Neural progenitor cell (in vitro differentiated cells): Measurements from ENCODE around the gene ASPDH. TPM values are rescaled to one million over a fixed set of nuclear protein-coding genes. Genes with fewer than 3 reads are reported as not detected.

ENCODE experiments used
- DNase-seq: peaks from one replicate; pipeline ENCODE4 v3.0.0-alpha.2; 2016; ENCODE audit warnings: low spot score
- H2AFZ ChIP-seq: fragments of 200-600 bp; sonication (generic); replicated peaks from 2 replicates; pipeline ENCODE4 v1.6.1; 2016; ENCODE audit warnings: antibody characterized with exemption
- H3F3A ChIP-seq: fragments of 200-600 bp; sonication (generic); 2 replicates; pipeline ENCODE4 v1.6.1; 2016; ENCODE audit warnings: antibody characterized with exemption, low read depth
- H3K27ac ChIP-seq: fragments of 200-600 bp; sonication (generic); 2 replicates; pipeline ENCODE4 v1.5.1; 2016; ENCODE audit warnings: mild to moderate bottlenecking
- H3K27me3 ChIP-seq: fragments of 200-600 bp; sonication (generic); 2 replicates; pipeline ENCODE4 v1.6.1; 2016; ENCODE audit warnings: mild to moderate bottlenecking, moderate library complexity
- H3K36me3 ChIP-seq: fragments of 200-600 bp; sonication (generic); 2 replicates; pipeline ENCODE4 v1.5.1; 2016
- H3K4me1 ChIP-seq: fragments of 200-600 bp; sonication (generic); 2 replicates; pipeline ENCODE4 v1.6.1; 2016; ENCODE audit warnings: mixed run types
- H3K4me2 ChIP-seq: fragments of 200-600 bp; sonication (generic); 2 replicates; pipeline ENCODE4 v1.6.1; 2016
- H3K4me3 ChIP-seq: fragments of 200-600 bp; sonication (generic); 2 replicates; pipeline ENCODE4 v1.5.1; 2016
- H3K79me2 ChIP-seq: fragments of 200-600 bp; sonication (generic); 2 replicates; pipeline ENCODE4 v1.6.1; 2016; ENCODE audit warnings: low read depth
- H3K9ac ChIP-seq: fragments of 200-600 bp; sonication (generic); 2 replicates; pipeline ENCODE4 v1.6.1; 2016
- H3K9me3 ChIP-seq: fragments of 200-600 bp; sonication (generic); 2 replicates; pipeline ENCODE4 v1.5.1; 2016; ENCODE audit warnings: low read depth
- H4K20me1 ChIP-seq: fragments of 200-600 bp; sonication (generic); 2 replicates; pipeline ENCODE4 v1.6.1; 2016; ENCODE audit warnings: low read depth
- H3K27ac Mint-ChIP-seq: 3 replicates; pipeline ENCODE4 v1.8.0; 2021; ENCODE audit warnings: mixed read lengths
- H3K27me3 Mint-ChIP-seq: 2 replicates; pipeline ENCODE4 v1.8.0; 2022; ENCODE audit warnings: low read depth, mild to moderate bottlenecking, inconsistent platforms, moderate library complexity, mixed read lengths; ENCODE audit not compliant: insufficient read depth
- H3K36me3 Mint-ChIP-seq: 3 replicates; pipeline ENCODE4 v1.8.0; 2021; ENCODE audit warnings: mixed read lengths
- H3K4me1 Mint-ChIP-seq: 3 replicates; pipeline ENCODE4 v1.8.0; 2021; ENCODE audit warnings: mixed read lengths
- H3K4me3 Mint-ChIP-seq: 3 replicates; pipeline ENCODE4 v1.8.0; 2021; ENCODE audit warnings: mild to moderate bottlenecking, moderate library complexity, mixed read lengths
- H3K9me3 Mint-ChIP-seq: 3 replicates; pipeline ENCODE4 v1.8.0; 2020; ENCODE audit warnings: mixed read lengths
- EZH2 ChIP-seq: fragments of 200-600 bp; sonication (generic); IDR thresholded peaks from 2 replicates; pipeline ENCODE4 v1.6.1; 2017; ENCODE audit warnings: antibody characterized with exemption, mild to moderate bottlenecking, moderate library complexity
- EZH2phosphoT487 ChIP-seq: fragments of 200-600 bp; sonication (generic); IDR thresholded peaks from 2 replicates; pipeline ENCODE4 v1.6.1; 2017; ENCODE audit warnings: antibody characterized with exemption
- total RNA-seq: library from RNA; depleted of rRNA; stranded (reverse); fragments of >200 nt; gene quantifications from 2 replicates; pipeline ENCODE4 v1.2.3, GENCODE V29; 2015; ENCODE audit warnings: low replicate concordance
- TF ChIP-seq, protein P1 (sequence below): fragments of 200-600 bp; sonication (generic); IDR thresholded peaks from 2 replicates; pipeline ENCODE4 v1.5.1; 2017; ENCODE audit warnings: antibody characterized with exemption, mild to moderate bottlenecking

ASPDH gene
- total RNA-seq, 1 donor from 2014 or later: not detected

DNA sequence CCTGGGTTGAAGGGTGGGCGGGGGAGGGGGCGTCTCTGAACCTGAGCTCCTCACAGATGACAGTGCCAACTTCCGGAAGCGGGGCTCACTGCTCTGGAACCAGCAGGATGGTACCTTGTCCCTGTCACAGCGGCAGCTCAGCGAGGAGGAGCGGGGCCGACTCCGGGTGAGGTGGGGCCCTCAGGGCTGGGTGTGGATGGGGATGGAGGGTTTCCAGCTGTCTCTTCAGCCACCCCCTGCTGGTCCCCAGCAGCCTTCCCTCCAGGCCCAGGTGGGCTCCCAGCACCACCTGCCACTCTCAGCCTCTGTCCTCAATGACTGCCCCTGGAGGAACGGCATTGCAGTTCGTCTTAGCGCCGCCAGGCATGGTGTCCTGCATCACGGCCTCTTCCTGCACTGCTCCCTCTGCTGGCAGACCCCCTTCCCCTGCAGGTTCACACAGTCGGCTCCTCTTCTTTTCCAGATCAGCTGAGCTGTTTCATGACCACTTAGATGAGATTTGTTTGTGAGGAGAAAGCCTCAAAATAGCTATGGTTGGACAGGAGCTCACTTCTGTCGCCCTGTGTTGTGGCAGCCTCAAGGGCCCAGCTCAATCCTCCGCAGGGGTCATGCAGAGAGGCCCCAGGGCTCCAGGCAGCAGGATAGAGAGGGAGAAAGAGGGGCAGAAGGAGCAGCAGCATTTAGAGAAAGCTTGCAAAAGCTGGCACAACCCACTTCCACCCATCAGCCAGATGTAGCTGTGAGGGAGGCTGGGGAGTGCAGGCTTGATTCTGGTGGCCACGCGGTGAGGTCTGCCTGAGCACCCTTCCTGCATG lies 34.6 kb downstream of the ASPDH start:
- Histone ChIP-seq H3F3A (peaks cover 18% of the 10 kb centered on the region), H3K9me3 (no peaks in the 10 kb centered on the region), H3K9ac (no peak overlapping the region), H3K27me3 (no peaks in the 10 kb centered on the region), H4K20me1 (peaks cover 14% of the 10 kb centered on the region), H3K4me3 (no peak overlapping the region), H2AFZ (no peak overlapping the region), H3K36me3 (no peaks in the 10 kb centered on the region), H3K4me1 (peaks cover 4% of the 10 kb centered on the region), H3K27ac (no peak overlapping the region), H3K4me2 (no peak overlapping the region), H3K79me2 (peaks cover 32% of the 10 kb centered on the region)
- H3K27ac Mint-ChIP-seq: no peak overlapping the region
- peaks cover 12% of the 10 kb centered on the region for H3K4me1 Mint-ChIP-seq
- peaks cover 23% of the 10 kb centered on the region for H3K36me3 Mint-ChIP-seq
- TF ChIP-seq EZH2: no peak
- no peak for TF ChIP-seq EZH2phosphoT487
- TF ChIP-seq, protein P1, sequence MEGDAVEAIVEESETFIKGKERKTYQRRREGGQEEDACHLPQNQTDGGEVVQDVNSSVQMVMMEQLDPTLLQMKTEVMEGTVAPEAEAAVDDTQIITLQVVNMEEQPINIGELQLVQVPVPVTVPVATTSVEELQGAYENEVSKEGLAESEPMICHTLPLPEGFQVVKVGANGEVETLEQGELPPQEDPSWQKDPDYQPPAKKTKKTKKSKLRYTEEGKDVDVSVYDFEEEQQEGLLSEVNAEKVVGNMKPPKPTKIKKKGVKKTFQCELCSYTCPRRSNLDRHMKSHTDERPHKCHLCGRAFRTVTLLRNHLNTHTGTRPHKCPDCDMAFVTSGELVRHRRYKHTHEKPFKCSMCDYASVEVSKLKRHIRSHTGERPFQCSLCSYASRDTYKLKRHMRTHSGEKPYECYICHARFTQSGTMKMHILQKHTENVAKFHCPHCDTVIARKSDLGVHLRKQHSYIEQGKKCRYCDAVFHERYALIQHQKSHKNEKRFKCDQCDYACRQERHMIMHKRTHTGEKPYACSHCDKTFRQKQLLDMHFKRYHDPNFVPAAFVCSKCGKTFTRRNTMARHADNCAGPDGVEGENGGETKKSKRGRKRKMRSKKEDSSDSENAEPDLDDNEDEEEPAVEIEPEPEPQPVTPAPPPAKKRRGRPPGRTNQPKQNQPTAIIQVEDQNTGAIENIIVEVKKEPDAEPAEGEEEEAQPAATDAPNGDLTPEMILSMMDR: peak; percentile 53
- H3K27me3 Mint-ChIP-seq: peaks cover 9% of the 10 kb centered on the region
- peaks cover 19% of the 10 kb centered on the region for H3K9me3 Mint-ChIP-seq
- DNase-seq: peak; percentile 59
- peak overlapping the region; percentile 74 for H3K4me3 Mint-ChIP-seq

DNA sequence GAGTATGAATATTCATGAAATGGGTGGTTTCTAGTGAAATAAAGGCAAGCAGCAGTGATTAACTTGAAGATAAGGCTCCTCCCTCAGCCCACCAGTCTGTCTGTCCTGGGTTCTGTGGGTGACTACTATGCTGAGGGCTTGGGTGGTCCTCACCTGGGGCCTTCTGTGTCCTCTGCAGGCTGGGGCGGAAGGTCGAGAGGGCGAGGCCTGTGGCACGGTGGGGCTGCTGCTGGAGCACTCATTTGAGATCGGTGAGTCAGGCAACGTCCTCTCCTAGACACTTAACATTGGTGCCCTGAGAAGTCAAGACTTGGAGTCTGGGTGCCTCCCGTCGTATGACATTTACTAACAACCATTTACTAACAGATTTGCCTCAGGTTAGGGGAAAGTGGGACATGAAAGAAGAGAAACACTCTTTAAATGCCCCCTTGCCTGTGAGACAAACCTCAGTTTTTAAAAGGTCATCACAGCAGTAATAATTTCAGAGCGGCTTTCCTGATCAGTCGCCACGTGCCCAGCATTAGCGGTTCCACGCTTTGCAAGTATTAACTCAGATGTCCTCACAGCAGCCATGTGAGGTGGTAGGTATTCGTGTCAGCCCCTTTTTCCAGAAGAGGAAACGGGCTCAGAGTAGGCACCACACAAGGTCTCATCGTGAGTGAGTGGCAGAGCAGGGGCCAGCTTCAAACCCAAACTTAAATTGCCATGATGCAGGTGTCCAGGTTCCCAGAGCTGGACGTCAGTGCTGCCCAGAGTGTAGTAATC lies 35.8 kb downstream of the ASPDH start:
- H3F3A ChIP-seq: peaks cover 18% of the 10 kb centered on the region
- peaks cover 14% of the 10 kb centered on the region for H4K20me1 ChIP-seq
- H3K27ac Mint-ChIP-seq: no peak overlapping the region
- peaks cover 17% of the 10 kb centered on the region for H3K36me3 Mint-ChIP-seq
- H3K4me2 ChIP-seq: peak overlapping the region; percentile 84
- peaks cover 12% of the 10 kb centered on the region for H3K4me1 Mint-ChIP-seq
- no peak overlapping the region for H3K27ac ChIP-seq
- H3K79me2 ChIP-seq: peaks cover 32% of the 10 kb centered on the region
- H3K4me3 ChIP-seq: peak overlapping the region; percentile 69
- H2AFZ ChIP-seq: no peak overlapping the region
- H3K27me3 Mint-ChIP-seq: peaks cover 9% of the 10 kb centered on the region
- no peak overlapping the region for H3K9ac ChIP-seq
- no peaks in the 10 kb centered on the region for H3K9me3 ChIP-seq
- H3K36me3 ChIP-seq: no peaks in the 10 kb centered on the region
- TF ChIP-seq, protein P1: no peak
- no peak for TF ChIP-seq EZH2
- TF ChIP-seq EZH2phosphoT487: no peak
- no peak for DNase-seq
- H3K4me3 Mint-ChIP-seq: peak overlapping the region; percentile 98
- no peaks in the 10 kb centered on the region for H3K27me3 ChIP-seq
- H3K4me1 ChIP-seq: peaks cover 4% of the 10 kb centered on the region
- H3K9me3 Mint-ChIP-seq: peaks cover 19% of the 10 kb centered on the region

DNA sequence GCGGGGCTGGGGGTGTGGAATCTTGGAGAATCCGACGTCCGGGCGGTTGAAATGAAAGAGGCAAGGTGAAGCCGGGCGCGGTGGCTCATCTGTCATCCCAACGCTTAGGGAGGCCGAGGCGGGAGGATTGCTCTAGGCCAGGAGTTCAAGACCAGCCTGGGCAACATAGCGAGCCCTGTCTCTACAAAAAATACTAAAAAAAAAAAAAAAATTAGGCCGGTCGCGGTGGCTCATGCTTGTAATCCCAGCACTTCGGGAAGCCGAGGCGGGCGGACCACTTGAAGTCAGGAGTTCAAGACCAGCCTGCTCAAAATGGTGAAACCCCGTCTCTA lies 36.8 kb downstream of the ASPDH start:
- Histone ChIP-seq H3K9ac (peak overlapping the region; percentile 68), H3K27me3 (no peaks in the 10 kb centered on the region), H3K9me3 (no peaks in the 10 kb centered on the region), H3K36me3 (no peaks in the 10 kb centered on the region), H3K4me2 (peak overlapping the region; percentile 84), H3K27ac (peak overlapping the region; percentile 80), H3K79me2 (peaks cover 32% of the 10 kb centered on the region), H3K4me3 (peak overlapping the region; percentile 69), H2AFZ (peak overlapping the region; percentile 71), H4K20me1 (peaks cover 14% of the 10 kb centered on the region), H3K4me1 (peaks cover 4% of the 10 kb centered on the region), H3F3A (peaks cover 26% of the 10 kb centered on the region)
- peaks cover 12% of the 10 kb centered on the region for H3K27me3 Mint-ChIP-seq
- H3K27ac Mint-ChIP-seq: peak overlapping the region; percentile 89
- peaks cover 19% of the 10 kb centered on the region for H3K9me3 Mint-ChIP-seq
- TF ChIP-seq, protein P1: no peak
- TF ChIP-seq EZH2phosphoT487 (no peak), EZH2 (no peak)
- no peak for DNase-seq
- peak overlapping the region; percentile 98 for H3K4me3 Mint-ChIP-seq
- peaks cover 16% of the 10 kb centered on the region for H3K36me3 Mint-ChIP-seq
- peaks cover 12% of the 10 kb centered on the region for H3K4me1 Mint-ChIP-seq
